DMS114 treated with DMSO at 0.1 percent for 48 hours (cell line): Measurements from ENCODE around the gene ORAI2.
"Not testable (repeated sequence)": the region's sequence is repeated elsewhere in the genome, so short reads cannot be mapped to it uniquely, and the experiment has no call there.

Source experiments
- DNase-seq: peaks from one replicate; lab custom pipeline; 2025; ENCODE audit not compliant: unreplicated experiment; lab: John Stamatoyannopoulos, UW

The ORAI2 gene

DNA sequence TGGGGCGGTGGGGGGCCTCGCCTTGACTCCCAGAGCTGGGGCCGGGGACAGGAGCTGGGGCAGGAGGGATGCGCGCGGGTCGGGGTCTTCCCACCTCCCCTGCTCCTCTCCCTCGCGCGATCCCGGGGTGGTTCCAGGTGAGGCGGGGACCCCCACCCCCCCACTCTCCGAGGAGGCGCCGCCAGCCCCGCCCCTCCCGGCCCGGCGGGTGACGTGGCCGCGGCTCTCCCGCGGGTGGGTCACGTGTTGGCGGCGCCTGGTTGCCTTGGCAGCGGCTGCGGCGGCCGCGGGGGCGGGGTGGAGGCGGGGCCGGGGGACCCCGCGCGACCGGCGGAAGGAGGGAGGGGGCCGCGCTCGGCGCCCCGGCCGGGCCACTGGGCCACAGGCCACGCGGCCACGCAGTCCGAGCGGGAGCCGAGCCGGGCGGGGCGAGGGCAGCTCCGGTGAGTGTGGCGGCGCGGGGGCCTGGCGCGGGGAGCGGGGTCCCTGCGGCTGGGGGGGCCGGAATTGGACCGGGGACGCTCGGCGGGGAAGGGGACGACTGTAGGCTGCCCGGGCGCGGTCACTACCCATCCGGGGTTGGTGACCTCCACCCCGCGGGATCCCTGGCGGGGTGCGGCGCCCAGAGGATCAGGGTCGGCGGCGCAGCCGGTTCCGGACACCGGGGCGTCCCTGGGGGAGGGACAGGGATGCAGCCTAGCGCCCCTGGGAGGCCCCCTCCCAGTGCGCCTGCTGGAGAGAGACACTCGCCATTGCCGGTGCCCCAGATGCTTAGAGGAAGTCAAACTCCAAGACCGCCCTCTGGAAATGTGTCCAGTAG, at the start of gene ORAI2:
TSS of gene ORAI2 (plus strand) at position 357 of the 820 bp plus-strand sequence. CDS start 5,382 bp downstream, outside the sequence.
- DNase-seq, result no peak

GRCh38 chr7:102387064-102387463, 46.3 kb upstream of the ORAI2 start:
- no peak for DNase-seq

DNA sequence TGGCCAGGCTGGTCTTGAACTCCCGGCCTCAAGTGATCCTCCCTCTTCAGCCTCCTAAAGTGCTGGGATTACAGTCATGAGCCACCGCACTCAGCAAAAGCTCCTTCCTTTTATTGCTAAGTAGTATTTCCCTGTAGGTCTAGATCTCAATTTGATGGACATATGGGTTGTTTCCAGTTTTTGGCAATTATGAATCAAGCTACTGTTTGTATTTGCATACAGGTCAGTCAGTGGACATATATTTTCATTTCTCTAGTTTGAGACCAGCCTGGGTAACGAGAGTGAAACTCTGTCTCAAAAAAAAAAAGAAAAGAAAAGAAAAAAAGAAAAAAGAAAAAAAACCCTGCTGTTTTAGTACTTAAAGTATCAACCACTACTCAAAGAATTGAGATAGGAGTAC, 43.6 kb upstream of the ORAI2 start:
- no peak for DNase-seq

DNA sequence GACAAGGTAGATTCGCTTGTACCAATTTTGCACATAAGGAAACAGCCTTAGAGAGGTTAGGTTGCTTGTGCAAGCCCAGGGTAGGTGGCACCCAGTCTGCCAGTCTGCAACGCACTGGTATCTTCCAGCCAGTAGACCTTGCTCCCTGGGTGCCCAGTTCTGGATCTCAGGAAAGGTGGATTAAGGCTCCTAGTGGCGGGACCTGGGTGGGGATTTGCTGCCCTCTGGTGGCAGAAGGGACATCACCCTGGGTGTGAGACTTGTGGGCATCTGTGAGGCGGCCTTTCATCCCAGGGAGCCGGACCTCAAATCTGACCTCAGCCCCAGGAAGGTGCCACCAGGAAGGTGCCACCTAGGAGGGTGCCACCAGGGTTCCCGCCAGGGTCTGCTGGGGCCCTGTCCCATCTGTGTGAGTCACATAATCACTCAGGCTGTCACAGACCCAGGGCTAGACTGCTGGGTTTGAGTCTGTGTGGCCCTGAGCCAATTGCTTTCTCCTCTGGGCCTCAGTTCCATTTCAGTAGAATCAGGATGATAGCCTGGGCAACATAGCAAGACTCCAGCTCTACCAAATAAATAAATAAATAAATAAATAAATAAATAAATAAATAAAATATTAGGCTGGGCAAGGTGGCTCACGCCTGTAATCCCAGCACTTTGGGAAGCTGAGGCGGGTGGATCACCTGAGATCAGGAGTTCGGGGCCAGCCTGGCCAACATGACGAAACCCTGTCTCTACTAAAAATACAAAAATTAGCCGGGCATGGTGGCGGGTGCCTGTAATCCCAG, 42.5 kb upstream of the ORAI2 start:
- peak; percentile 63 for DNase-seq

GRCh38 chr7:102392330-102392729, 41.0 kb upstream of the ORAI2 start:
- DNase-seq, result no peak

- DNase-seq, result no peak
These were observed 39.9 kb upstream of the ORAI2 start for GRCh38 chr7:102393467-102393866.

- DNase-seq, result no peak
These were observed 37.8 kb upstream of the ORAI2 start for GRCh38 chr7:102395592-102395872.

- DNase-seq, result peak; percentile 81
These were observed 37.3 kb upstream of the ORAI2 start, which contains the start of gene PRKRIP1 for GRCh38 chr7:102395873-102396709. Gene PRKRIP1 (plus strand): TSS chr7:102396363. CDS start chr7:102396412, 49 bp downstream.

- DNase-seq, result no peak
These were observed 36.7 kb upstream of the ORAI2 start for GRCh38 chr7:102396710-102397019.

GRCh38 chr7:102398543-102398942, 34.8 kb upstream of the ORAI2 start:
- no peak for DNase-seq

DNA sequence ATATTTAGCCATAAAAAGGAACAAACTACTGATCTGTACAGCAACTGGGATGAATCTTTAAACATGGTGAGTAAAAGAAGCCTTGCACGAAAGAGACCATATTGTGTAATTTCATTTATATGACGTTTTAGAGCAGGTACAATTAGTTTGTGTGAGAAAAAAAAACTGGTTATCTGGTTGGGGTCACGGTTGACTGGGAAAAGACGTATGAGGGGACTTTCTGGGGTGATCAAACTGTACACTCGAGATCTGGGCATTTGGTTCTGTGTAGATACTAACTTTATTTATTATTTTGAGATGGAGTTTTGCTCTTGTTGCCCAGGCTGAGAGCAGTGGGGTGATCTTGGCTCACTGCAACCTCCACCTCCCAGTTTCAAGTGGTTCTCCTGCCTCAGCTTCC, 33.0 kb upstream of the ORAI2 start:
- DNase-seq, result no peak

- no peak for DNase-seq
These were observed 29.8 kb upstream of the ORAI2 start for GRCh38 chr7:102403563-102403962.

GRCh38 chr7:102404005-102404861, 29.1 kb upstream of the ORAI2 start:
- DNase-seq, result no peak

GRCh38 chr7:102404862-102405188, 28.6 kb upstream of the ORAI2 start:
- not testable (repeated sequence) for DNase-seq

DNA sequence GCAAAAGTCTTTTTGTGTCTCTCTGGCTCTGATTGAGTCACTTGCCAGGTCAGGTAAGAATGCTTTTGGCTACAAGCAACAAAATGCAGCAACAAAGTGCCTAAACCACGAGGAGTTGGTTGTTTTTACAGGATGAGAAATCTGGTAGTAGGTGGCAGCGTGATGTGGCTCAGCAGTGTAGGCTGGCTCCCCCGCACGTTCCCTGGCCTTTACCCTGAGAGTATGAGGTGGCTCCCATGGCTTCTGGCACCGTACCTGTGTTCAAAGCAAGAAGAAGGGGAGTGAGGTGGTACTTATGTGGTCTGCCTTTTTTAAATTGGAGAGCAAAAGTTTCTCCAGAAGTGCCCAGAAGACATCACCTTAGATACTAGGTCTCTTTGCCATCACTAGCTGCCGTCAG, 25.5 kb upstream of the ORAI2 start:
- DNase-seq, result no peak

DNA sequence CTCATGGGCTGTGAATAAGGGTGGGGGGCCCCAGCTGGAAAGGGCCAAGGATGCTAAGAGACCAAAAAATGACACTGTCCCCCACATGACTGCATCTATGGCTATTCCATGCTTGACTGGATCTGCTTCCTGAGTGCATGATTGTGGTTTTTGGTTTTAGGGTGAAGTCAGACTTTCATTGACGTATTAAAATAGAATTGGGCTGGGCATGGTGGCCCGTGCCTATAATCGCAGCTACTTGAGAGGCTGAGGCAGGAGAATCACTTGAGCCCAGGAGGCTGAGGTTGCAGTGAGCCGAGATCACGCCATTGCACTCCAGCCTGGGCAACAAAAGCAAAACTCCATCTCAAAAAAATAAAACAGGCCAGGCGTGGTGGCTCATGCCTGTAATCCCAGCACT, 24.8 kb upstream of the ORAI2 start:
- not testable (repeated sequence) for DNase-seq

DNA sequence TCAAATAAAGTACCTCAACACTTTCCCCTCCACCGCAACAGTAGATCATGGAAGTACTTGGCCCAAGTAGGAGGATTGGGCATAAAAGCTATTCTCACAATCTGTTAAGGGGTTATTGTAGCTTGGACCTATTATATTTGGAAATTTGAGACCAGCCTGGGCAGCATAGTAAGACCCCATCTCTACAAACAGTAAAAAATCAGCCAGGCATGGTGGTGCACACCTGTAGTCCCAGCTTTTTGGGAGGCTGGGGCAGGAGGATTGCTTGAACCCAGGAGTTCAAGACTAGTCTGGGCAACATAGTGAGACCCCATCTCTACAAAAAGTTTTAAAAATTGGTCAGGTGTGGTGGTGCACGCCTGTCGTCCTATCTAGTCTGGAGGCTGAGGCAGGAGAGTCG, 24.0 kb upstream of the ORAI2 start:
- no peak for DNase-seq

DNA sequence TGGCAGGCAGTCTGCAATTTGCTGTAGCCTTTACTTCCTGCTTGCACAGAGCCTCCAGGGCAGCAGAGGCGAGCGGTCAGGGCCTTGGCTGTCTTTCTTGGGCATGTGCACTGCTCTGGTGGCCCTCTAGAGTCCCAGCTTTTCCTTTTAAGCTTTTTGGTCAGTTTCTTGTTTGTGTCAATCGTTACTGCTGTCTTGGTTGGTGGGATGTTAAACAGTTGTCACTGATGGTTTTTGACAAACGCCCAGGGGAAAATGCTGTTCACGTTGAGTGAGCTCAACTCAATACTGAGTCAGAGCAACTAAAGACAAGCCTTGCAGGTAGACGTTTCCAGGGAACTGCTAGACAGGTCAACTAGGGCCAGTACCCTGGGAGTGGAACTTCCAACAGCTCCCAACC, 23.3 kb upstream of the ORAI2 start:
- no peak for DNase-seq

GRCh38 chr7:102410918-102411317, 22.5 kb upstream of the ORAI2 start:
- DNase-seq, result no peak

- DNase-seq, result no peak
These were observed 20.8 kb upstream of the ORAI2 start for GRCh38 chr7:102412548-102412947.

DNA sequence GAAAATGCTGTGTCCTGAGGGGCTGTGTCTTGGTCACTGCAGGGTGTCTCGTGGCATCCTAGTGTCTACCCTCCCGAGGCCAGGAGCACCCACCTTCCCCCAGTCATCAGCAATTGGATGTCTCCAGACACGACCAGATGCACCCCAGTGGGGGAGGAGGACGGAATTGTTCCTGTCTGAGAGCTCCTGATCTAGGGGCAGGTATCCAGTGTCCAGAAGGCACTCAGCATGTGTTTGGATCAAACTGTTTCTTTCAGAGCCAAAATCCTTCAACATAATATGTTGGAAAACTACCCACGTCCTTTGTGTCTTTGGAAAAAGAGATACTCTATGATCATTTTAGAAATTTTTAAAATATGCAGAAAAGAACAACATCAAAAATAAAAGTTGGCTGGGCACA, 20.3 kb upstream of the ORAI2 start:
- no peak for DNase-seq
